Measurements from ENCODE around the gene IL17RA.

The IL17RA gene

DNA sequence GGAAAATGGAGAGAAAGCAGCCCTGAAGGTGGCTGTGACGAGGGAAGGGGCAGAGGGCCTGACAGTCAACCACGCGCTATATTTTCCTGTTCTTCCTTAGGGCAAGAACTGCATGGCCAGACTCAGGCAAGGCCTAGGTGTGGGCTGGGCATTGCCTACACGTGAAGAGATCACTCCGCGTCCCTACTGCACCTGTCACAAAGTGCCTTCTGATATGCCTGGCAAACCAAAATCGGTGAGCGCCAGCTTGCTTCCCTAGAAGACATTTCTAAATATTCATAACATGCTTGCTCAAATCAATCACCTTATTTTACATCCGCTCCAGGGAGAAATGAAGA, 30.1 kb downstream of the IL17RA start:
- H3K4me3 ChIP-seq (ENCODE audit: low read depth, low read length), result no peak overlapping the region
- TF ChIP-seq, protein P1, sequence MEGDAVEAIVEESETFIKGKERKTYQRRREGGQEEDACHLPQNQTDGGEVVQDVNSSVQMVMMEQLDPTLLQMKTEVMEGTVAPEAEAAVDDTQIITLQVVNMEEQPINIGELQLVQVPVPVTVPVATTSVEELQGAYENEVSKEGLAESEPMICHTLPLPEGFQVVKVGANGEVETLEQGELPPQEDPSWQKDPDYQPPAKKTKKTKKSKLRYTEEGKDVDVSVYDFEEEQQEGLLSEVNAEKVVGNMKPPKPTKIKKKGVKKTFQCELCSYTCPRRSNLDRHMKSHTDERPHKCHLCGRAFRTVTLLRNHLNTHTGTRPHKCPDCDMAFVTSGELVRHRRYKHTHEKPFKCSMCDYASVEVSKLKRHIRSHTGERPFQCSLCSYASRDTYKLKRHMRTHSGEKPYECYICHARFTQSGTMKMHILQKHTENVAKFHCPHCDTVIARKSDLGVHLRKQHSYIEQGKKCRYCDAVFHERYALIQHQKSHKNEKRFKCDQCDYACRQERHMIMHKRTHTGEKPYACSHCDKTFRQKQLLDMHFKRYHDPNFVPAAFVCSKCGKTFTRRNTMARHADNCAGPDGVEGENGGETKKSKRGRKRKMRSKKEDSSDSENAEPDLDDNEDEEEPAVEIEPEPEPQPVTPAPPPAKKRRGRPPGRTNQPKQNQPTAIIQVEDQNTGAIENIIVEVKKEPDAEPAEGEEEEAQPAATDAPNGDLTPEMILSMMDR (IDR thresholded peaks at IDR 0.05; ENCODE audit: low read depth, low read length, missing control alignments), result no peak
- in situ Hi-C loops (cut with HindIII; ENCODE audit: low sequenced_read_pairs), result no loop called here
- no peak for DNase-seq (ENCODE audit: low read depth)

DNA sequence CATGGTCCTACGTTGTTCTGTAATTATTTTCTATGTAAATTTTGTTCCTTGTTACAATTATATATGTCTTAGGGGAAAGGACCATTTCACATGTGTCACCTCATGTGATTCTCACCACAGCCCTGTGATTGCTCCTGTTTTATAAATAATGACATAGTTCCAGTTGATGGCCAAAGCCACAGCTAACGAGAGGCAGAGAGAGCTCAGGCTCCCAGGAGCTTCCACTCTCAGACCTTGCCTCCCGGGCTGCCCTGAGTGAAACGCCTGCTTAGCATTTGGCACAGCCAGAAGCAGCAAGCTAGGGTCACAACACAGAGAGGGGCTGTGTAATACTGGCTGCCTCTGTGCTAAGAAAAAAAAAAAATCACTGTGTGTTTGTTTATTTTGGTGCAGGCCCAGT, 30.4 kb downstream of the IL17RA start:
- TF ChIP-seq, protein P1 (IDR thresholded peaks at IDR 0.05; ENCODE audit: low read depth, low read length, missing control alignments), result no peak
- in situ Hi-C loops (cut with HindIII; ENCODE audit: low sequenced_read_pairs), result no loop called here
- DNase-seq (ENCODE audit: low read depth), result no peak
- H3K4me3 ChIP-seq (ENCODE audit: low read depth, low read length), result no peak overlapping the region

DNA sequence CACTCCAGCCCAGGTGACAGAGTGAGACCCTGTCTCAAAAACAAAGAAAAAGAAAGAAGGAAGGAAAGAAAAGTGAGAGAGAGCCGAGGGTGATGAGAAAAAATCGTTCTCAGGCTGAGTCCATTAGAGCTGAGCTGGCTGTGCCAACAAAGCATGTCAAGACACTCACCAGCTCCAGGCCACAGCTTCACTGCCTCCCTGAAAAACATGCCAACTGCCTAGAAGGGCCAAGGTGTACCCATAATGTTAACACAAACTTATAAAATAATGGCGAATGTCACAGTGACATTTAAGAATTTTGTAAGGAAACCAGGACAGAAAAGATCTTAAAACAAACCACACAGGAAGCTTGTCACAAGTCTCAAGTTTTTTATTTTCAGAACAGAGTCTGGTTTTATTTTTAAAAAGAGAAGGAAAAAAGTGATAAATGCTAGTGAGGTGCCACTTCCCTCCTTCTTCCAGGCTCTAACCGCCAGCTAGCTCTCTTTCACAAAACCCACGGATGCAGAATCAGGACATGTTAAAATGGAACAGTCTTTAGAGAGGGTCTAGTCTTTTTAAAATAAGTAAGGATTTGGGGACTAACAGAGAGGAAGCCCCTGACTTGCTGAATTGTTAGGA, 31.3 kb downstream of the IL17RA start:
- no peak for DNase-seq (ENCODE audit: low read depth)
- in situ Hi-C loops (cut with HindIII; ENCODE audit: low sequenced_read_pairs), result no loop called here
- H3K4me3 ChIP-seq (ENCODE audit: low read depth, low read length), result no peak overlapping the region
- TF ChIP-seq, protein P1 (IDR thresholded peaks at IDR 0.05; ENCODE audit: low read depth, low read length, missing control alignments), result no peak

GRCh38 chr22:17116572-17117330, 32.0 kb downstream of the IL17RA start:
- no peak for DNase-seq (ENCODE audit: low read depth)
- H3K4me3 ChIP-seq (ENCODE audit: low read depth, low read length), result no peak overlapping the region
- in situ Hi-C loops (cut with HindIII; ENCODE audit: low sequenced_read_pairs), result no loop called here
- TF ChIP-seq, protein P1 (IDR thresholded peaks at IDR 0.05; ENCODE audit: low read depth, low read length, missing control alignments), result no peak

DNA sequence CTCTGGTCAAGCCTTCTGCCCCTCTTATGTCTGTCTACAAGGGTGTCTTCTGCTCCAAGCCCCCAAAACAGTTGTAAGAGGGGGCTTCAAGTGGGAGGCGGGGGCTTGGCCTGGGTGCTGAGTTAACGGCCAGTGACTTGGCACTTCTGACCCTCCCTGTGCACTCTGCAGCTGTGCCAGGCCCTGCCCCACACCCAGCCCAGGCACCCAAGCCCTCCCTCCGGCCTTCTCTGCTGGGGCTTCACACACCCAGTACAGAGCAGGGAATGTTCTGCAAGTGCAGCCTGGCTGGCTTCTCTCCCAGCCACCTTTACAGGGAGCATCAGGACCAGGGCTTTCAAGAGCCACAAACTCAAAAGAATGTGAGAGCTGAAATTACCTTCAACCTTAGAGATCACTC, 32.6 kb downstream of the IL17RA start:
- in situ Hi-C loops (cut with HindIII; ENCODE audit: low sequenced_read_pairs), result no loop called here
- TF ChIP-seq, protein P1 (IDR thresholded peaks at IDR 0.05; ENCODE audit: low read depth, low read length, missing control alignments), result no peak
- no peak for DNase-seq (ENCODE audit: low read depth)
- no peak overlapping the region for H3K4me3 ChIP-seq (ENCODE audit: low read depth, low read length)

DNA sequence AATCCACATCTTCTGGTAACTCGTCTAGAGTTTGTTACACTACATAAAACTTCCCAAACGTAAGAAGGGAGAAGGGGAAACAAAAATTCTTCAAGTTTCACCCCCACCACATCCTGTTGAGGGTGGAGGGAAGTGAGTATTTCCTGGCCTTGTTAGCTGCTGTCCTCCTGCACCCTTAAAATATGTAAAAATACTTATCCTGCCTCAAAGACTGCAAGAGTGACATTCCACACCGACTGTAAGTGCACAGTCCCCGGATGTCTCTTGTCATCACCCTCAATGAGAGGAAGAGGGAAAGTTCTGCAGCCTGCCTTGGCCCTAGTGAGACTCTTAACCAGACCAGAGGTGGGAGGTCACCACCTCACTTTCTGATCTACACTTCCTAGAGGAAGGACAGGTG, 33.1 kb downstream of the IL17RA start:
- H3K4me3 ChIP-seq (ENCODE audit: low read depth, low read length), result no peak overlapping the region
- TF ChIP-seq, protein P1 (IDR thresholded peaks at IDR 0.05; ENCODE audit: low read depth, low read length, missing control alignments), result no peak

More for the DNA sequence above, 33.1 kb downstream of the IL17RA start:
- in situ Hi-C loops (cut with HindIII; ENCODE audit: low sequenced_read_pairs), result no loop called here
- no peak for DNase-seq (ENCODE audit: low read depth)
